HepG2 (cell line): ENCODE measurements around the gene FGGY.

ENCODE experiments used
- CHD4 ChIP-seq: fragments of 200-600 bp; sonication (generic); IDR thresholded peaks from 2 replicates; pipeline ENCODE4 v1.7.0; 2017; ENCODE audit warnings: mild to moderate bottlenecking, low read length, borderline replicate concordance
- CTCF ChIP-seq: sonication (generic); formaldehyde crosslinking; IDR thresholded peaks from 2 replicates; pipeline ENCODE4 v1.5.0; 2020; ENCODE audit warnings: mild to moderate bottlenecking, missing genetic modification reagents, moderate library complexity
- POLR2A ChIP-seq, 2 experiments: IDR thresholded peaks; 2 replicates each; pipeline ENCODE4 v1.6.1; 2011; ENCODE audit warnings: low read depth in 2 of 2, low read length in 2 of 2, mild to moderate bottlenecking in 1 of 2, moderate library complexity in 1 of 2; ENCODE audit not compliant: insufficient read depth in 1 of 2
- ZBTB49 ChIP-seq: sonication (generic); formaldehyde crosslinking; IDR thresholded peaks from 2 replicates; pipeline ENCODE4 v1.4.0; 2020; ENCODE audit warnings: missing genetic modification reagents, borderline replicate concordance
- ZSCAN25 ChIP-seq: sonication (generic); formaldehyde crosslinking; IDR thresholded peaks from 2 replicates; pipeline ENCODE4 v1.8.0; 2022; ENCODE audit warnings: mild to moderate bottlenecking, missing genetic modification reagents

GRCh38 chr1:59664166-59664565, 367.3 kb downstream of the FGGY start:
- TF ChIP-seq ZBTB49 (CRISPR knock-in tag) (no peak), CHD4 (no peak), ZSCAN25 (CRISPR knock-in tag) (no peak), POLR2A (IDR thresholded peaks at IDR 0.05; ENCODE audit: insufficient read depth in 1 of 2, low read depth in 2 of 2, low read length in 2 of 2) (no peak), CTCF (no peak)
